PC-3 (cell line): ENCODE data around the gene RPS6KA6.

Experiments
- CTCF ChIP-seq: fragments of 300-600 bp; sonication (generic); conservative IDR thresholded peaks from 2 replicates; pipeline ENCODE4 v1.5.1; 2017; ENCODE audit warnings: antibody characterized with exemption, low read depth, mild to moderate bottlenecking, low read length
- EZH2 ChIP-seq: fragments of 300-600 bp; sonication (generic); IDR thresholded peaks from one replicate; pipeline ENCODE4 v1.6.1; 2017; ENCODE audit warnings: antibody characterized with exemption, mild to moderate bottlenecking, low read length; ENCODE audit not compliant: unreplicated experiment
- EZH2phosphoT487 ChIP-seq: fragments of 300-600 bp; sonication (generic); IDR thresholded peaks from 2 replicates; pipeline ENCODE4 v1.6.1; 2018; ENCODE audit warnings: mild to moderate bottlenecking, antibody characterized with exemption, low read length, borderline replicate concordance

- no peak for TF ChIP-seq CTCF
- no peak for TF ChIP-seq EZH2
- no peak for TF ChIP-seq EZH2phosphoT487
Measured at GRCh38 chrX:84099120-84099519, 88.9 kb downstream of the RPS6KA6 start.
